NCI-H748 (cell line): ENCODE measurements around the gene PLEKHN1.
A peak's percentile ranks its signal among the peaks of the same experiment; 100 is the strongest.
"Not testable (repeated sequence)": the region's sequence is repeated elsewhere in the genome, so short reads cannot be mapped to it uniquely, and the experiment has no call there.

ENCODE experiments used
- DNase-seq: peaks from one replicate; lab custom pipeline; 2025; ENCODE audit not compliant: unreplicated experiment; lab: John Stamatoyannopoulos, UW

Gene PLEKHN1

DNA sequence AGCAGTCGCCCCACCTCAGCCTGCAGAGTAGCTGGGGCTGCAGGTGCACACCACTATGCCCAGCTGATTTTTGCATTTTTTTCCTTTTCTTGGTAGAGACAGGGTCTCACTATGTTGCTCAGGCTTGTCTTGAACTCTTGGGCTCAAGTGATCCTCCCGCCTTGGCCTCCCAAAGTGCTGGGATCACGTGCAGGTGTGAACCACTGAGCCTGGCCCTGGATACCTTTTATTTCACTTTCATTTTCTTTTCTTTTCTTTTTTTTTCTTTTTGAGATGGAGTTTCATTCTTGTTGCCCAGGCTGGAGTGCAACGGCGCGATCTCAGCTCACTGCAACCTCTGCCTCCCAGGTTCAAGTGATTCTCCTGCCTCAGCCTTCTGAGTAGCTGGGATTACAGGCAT is 25.0 kb downstream of the PLEKHN1 start:
- not testable (repeated sequence) for DNase-seq

DNA sequence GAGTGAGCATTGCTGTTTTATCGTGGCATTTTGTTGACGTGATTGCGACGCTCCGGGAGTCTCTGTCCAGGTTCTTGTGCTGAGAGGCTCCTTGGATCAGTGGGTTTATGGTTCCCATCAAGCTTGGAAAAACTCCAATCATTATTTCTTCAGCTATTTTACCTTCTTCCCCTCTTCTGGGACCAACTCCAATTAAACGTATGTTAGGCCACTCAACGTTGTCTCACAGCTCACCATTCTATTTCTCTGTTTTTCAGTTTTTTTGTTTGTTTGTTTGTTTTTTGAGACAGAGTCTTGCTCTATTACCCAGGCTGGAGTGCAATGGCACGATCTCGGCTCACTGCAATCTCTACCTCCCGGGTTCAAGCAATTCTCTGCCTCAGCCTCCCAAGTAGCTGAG is 25.6 kb downstream of the PLEKHN1 start:
- no peak for DNase-seq

DNA sequence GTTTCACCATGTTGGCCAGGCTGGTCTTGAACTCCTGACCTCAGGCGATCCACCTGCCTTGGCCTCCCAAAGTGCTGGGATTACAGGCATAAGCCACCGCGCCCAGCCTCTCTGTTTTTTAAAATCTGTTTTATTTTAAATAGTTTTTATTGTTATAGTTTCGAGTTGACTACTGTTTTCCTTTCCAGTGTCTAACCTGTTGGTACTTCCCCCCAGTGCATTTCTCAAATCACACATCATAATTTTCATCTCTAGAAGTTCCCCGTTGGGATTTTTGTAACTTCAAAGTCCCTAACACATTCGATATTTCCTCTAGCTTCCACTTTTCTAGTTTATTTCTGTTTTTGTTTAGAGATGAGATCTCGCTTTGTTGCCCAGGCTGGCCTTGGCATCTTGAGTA is 26.1 kb downstream of the PLEKHN1 start:
- DNase-seq, result no peak

DNA sequence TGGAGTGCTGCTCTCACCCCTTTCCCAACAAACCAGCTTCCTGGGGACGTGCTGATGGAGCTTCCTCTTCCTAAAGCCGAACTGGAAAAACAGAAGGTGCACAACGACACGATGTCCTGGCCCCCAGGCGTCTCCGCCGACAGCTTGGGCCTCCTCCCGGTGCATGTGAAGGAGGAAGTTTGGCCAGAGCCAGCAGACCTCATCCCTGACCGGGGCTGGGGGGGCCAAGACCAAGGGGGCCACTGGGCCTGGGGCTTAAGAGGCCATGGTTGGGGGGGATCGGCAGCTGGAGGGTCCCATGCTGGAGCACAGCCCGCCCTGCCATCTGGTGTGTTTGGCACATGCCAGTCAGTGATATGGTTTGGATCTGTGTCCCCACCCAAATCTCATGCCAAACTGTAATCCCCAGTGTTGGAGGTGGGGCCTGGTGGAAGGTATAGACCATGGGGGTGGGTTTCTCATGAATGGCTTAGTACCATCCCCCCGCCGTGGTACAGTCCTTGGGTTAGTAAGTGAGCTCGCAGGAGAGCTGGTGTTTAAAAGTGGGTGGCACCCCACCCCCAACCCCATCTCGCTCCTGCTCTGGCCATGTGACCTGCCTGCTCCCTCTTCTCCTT is 27.2 kb downstream of the PLEKHN1 start:
- DNase-seq, result no peak

DNA sequence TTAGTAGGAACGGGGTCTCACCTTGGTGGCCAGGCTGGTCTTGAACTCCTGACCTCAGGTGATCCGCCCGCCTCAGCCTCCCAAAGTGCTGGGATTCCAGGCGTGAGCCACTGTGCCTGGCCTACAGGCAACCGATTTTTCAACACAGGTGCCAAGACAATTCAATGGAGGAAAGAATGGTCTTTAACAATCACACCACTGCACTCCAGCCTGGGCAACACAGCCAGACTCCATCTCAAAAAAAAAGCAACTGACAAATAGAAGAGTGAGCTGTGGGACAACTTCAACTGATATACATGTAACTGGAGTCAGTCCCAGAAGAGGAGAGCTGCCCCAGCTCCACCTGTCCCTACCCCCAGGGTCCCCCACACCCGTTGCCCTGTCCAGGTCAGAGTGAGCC is 28.3 kb downstream of the PLEKHN1 start:
- DNase-seq, result not testable (repeated sequence)

DNA sequence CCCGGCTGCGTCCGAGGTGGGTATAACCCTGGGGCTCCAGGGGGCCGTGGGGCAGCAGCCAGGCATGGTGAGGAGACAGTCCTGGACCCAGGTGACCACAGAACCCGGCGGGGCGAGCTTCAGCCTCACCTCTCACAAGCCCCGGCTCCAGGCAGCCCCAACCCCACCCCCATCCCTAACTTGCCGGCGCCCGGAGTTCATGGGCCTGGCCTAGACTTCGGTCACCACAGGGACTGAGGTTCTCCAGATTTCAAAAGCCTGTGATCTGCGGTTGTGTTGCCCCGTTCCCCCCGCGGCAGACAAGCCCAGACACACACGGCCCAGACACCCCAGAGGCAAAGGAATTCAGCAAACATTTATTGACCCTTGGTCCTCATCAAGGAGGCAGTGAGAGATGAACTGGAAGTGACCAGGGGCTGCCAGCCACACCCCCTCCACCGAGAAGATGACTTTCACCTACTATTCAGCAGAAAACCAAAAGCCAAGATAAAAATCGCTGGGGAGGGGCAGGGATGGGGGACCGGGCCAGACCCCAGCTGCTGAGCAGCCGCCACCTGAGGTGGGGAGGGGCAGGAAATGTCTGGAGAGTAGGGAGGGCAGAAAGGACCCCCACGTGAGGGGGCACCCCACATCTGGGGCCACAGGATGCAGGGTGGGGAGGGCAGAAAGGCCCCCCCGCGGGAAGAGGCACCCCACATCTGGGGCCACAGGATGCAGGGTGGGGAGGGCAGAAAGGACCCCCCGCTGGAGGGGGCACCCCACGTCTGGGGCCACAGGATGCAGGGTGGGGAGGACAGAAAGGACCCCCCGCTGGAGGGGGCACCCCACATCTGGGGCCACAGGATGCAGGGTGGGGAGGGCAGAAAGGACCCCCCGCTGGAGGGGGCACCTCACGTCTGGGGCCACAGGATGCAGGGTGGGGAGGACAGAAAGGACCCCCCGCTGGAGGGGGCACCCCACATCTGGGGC is 29.7 kb downstream of the PLEKHN1 start:
- no peak for DNase-seq

DNA sequence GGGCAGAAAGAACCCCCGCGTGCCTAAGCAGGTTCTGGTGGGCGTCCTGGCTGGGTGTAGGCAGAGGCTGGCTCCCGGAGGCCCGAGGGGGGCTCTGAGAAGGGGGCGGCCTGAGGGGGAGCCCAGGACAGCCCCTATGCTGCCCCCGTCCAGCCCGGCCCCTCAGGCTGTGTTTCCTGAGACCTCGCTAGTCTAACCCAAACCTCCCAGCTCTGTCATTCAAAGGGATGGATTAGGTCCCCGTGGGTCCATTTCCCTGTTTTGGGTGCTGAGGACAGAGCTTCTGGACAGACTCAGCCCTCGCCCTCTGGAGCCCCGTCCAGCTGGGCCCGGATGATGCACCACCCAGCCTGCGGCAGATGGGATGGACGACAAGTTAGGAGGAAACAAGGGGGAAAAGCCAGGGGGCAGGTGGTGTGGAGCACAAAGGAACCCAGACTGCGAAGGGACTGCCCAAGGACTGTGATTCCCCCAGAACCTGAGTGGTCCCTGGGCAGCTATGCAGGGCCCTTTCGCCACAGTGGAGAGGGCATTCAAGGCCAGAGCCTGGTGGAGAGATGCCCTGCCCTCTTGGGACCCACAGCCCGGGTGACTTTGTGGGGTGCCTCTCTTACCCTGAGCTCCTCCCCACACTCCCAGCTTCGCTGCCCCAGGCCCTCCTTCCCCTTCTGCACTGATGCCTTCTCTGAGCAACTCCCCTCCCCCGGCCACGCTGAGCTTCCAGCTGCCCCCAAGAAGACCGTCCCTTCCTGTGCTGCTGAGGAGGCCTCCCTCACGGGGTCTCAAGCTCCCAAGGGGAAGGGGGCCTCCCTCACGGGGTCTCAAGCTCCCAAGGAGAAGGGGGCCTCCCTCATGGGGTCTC is 30.8 kb downstream of the PLEKHN1 start:
- no peak for DNase-seq

DNA sequence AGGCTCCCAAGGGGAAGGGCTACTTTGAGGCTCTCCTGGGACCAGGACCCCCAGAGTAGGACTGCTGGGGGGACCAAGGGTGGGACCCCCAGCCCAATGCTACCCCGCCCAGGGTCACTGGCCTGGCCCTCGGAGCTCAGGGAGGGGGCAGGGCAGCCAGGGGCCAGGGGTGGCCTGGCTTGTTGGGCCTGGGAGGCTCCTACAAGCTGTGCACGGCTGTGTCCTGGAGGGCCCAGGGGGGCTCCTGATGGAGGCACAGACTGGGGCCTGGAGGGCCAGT is 31.4 kb downstream of the PLEKHN1 start:
- DNase-seq, result no peak

DNA sequence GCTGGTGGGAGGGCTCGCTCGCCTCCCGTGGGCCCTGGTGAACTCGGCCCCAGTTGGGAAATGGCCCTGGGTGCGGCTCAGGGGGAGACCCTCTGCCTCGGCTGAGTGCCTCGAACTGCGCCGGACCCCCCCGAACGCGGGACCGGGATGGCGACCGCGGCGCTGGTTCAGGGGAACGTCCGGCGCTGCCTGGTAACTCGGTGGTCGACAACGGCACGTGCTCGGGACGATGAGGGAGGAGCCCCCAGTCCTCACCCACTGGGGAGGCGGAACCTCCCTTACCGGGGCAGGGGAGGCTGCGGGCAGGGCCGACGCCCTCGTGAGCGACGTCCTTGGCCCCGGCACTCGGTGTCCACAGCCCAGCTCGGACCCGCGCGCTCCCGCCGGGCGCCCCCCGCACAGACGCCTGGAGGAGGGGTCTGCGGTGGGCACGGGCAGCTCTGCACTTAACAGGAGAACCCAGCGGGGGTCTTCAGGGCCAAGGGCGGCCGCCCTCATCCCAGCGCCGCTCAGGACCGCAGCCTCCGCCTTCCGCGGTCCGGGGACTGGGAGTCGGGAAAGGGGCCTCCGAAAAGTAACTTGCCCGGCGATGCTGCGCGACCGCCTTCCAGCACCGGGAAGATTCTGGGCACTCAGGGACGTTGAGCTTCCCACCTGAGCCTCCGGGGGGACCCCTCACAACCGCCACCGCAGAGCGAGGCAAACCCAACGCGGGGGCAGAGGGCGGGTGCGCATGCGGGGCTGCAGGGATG is 31.9 kb downstream of the PLEKHN1 start:
- peak; percentile 43 for DNase-seq

DNA sequence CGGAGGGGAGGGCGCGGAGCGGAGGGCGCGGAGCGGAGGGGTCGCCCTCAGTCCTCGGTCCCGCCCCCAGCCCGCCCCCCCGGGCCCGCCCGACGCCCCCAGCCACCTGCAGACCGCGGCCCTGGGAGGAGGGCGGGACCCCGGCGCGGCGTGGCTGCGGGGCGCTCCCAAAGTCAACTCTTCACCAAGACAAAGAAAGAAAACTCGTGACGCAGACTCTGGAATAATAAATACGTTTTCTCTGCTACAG is 32.4 kb downstream of the PLEKHN1 start:
- no peak for DNase-seq

DNA sequence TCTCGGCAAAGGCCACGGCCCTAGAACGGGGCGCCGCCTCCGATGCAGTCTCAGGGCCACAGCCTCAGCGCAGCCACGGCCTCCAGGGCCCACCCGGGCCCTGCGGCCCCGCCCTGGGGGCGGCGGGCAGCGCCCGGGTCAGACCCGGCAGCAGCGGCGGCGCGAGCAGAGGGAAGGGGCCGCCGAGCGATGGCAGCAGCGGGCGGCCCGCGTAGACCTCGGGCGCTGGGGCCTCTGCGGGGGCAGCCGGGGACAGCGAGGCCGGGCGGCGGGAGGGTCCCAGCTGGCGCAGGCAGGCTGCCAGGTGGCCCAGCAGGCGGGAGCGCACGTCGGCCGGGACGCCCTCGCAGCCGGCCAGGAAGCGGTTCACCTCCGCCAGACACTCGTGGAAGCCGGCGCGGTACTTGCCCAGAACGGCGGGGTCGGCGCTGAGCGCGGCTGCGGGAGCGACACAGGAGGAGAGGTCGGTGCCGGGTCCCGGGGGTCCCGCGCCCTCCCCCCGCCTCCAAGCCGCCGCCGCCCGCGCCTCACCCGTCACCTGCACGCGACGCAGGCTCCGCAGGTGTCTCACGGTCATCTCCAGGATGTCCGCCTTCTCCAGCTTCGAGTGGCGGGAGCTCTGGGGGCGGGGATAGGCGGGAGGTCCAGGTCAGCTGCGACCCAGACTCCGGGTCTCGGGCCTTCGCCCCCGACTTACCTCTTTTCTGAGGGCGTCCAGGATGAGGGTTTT is 32.9 kb downstream of the PLEKHN1 start:
- DNase-seq, result peak; percentile 60

DNA sequence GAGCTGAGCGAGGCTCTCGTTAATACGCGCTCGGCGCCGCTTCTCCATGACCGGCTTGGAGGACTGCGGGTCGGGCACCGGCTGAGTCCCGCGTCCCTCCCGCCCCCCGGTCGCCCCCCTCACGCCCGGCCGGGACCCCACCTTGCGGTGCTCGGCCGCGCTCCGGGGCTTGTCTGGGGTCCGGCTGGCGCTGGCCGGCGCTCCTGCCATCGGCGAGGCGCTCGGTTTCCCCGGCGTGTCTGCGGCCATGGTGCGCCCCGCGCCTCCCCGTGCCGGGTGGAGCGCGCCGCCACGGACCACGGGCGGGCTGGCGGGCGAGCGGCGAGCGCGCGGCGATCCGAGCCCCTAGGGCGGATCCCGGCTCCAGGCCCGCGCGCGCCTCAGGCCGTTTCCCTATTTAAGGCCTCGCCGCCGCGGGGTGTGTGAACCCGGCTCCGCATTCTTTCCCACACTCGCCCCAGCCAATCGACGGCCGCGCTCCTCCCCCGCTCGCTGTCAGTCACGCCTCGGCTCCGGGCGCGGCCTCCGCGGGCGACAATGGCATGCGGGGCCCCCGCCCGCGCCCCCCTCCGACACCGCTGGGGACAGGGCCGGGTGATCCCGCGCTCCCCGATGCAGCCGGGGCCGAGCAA is 33.6 kb downstream of the PLEKHN1 start, which contains the start of gene HES4:
Gene HES4, minus strand, starts transcription at position 373 of the 632 bp plus-strand sequence. Its CDS starts 124 bp downstream, at position 249.
- DNase-seq, result peak; percentile 88

DNA sequence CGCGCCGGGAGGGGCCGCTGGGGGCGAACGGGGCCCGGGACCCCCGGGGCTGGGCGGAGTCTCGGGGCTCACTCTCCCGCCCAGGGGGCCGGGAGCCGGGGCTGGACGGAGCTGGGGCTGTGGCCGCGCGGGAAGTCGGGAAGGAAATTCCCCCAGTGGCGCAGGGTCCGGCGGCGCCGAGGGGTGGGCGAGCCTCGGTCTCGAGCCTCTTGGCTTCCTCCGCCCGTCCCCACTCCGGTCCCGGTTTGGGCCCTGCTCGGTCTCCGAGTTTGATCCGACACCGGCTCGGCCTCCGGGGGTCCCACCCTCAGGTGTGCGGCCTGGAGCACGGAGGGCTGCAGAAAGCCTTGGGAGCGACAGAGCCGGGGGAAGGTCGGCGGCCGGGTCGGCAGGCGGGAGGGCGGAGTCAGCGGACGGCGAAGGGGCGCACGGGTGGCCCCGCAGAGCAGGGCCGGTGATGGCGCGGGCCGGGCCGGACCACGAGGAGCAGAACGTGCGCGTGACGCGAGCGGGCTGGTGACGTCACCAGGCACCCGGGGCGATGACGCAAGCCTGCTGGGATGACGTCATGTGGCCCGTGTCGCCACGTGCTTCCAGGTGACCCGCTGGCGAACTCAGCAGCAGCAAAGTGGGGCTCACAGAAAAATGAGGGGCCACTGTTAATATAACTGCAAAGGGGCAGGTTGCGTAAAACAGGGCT is 34.2 kb downstream of the PLEKHN1 start:
- DNase-seq, result peak; percentile 75

DNA sequence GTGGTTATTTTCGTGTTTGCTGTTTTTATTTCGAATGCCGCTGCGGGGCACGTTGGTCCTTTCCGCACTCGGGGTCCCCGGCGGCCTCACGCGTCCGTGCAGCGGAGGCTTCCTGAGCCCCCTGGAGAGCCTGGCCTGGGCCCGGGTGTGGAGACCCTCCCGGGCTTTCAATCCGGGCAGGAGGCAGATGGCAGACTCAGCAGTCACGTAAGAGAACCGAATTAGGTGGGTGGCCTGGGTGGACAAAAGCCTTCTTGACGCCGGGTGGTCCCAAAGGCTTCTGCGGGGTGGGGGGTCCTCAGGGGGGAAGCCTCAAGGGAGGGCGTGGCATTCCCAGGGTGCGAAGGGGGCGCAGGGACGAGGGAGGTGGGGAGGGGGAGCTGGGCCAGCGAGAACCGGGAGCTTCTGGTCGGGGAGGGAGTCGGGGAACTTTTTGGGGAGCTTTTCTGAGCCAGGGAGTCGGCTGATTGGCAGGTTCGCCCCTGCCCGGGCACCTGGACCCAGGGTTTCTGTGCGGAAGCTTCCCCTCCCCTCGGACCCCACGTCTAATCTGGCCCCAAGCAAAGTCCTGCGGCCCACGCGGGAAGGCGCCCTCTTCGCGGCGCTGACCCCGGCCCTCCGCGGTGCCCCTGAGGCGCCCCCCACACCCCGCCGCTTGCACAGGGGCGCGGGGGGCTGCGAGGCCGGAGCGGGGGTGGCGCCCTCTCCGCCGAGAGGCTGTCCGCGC is 34.9 kb downstream of the PLEKHN1 start:
- no peak for DNase-seq

DNA sequence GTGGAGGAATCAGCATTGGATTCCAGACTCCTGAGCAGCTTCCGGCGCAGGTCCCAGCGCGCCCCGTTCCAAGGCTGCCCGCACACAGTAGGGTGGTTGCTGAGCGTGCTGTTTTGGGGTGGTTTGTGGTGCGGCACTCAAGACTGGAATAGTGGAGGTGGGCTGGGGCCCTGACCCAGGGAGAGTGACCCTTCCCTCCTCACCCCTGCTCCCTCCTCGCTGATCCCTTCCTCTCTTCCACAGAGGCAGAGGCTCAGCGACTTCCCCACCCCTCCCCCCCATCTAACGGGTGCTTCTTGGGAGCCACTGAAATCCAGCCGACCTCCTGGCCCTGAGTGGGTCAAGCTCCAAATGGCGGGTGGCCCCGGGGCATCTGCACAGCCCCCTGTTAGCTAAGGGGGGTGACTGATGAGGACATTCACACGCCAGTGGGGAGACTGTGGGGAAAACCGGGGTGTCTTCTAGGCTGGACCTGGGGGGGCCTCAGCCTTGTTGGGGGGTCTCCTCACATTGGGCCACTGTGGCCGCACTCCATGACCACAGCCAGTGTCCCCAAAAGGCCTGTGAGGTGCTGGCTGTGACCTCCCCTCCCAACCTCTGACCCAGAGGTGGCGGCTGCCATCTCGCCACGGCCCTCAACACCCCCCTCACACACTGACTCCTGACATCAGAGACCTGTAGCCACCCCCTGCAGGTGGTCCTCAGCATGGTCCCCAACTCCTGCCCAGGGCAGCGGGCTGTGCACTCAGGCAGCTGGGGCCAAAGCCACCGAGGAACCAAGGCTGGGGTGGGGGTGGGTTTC is 37.5 kb downstream of the PLEKHN1 start:
- no peak for DNase-seq

DNA sequence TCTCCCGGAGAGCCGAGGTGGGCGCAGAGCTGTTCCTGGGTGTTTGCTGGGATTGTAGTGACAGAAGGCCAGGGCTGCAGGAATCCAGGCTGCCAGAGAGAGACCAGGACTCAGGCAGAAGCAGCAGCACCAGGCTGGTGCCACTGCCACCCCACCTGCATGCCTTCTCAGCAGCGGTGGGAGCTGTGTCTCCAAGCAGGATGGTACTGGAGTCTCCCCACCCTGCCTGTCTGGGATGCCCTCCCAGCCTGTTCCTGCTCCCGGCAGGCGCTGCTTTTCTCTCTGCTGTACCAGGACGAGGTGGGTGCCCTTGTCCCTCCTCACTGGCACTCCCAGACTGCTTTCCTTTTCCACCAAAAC is 38.1 kb downstream of the PLEKHN1 start:
- no peak for DNase-seq

DNA sequence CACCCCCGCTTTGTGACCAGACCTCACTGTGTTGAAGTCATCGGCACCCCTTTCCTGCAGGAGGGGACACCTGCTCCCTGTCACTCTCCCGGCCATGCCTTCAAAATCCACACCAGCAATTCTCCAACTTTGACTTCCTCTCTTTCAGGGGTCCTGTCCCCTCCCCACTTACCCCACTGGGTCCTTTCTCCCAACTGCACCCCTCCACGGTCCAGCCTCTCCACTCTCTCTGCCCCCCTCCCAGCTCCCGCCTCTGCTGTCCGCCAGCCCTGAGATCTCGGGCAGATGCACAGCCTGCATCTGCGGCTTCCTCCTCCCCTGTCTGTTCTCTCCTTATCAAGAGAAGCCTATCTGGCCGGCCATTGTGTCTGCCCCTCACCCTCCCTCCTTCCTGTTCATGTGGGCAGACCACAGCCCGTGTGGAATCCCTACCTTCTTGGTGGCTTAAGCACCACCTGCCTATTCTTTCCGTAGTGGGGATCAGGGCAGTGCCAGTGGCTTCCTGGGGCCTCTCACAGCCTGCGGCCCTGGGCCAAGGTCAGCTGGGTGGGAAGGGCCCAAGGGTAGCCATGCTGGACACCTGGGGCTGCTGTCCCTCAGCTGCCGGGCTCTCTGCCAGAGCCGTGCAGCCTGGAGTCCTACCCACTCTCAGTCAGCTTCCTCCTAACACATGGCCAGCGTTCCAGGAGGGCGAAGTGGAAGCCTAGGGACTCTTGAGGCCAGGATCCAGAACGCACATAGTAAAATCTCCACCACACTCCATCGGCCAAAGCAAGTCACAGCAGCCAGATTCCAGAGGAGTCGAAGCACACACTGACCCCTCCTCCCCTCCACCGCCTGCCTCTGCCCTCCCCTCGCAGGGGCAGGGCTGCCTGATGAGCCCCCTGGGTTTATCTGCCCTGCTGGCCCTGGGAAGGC is 38.8 kb downstream of the PLEKHN1 start:
- DNase-seq, result no peak
